Ovary (tissue), 3 donors: Measurements from ENCODE around the gene ROBO4.

Source experiments
- CTCF ChIP-seq, 3 donors: fragments of 450-650 bp in 2 of 3; fragments of 200-600 bp in 1 of 3; IDR thresholded peaks; one replicate each; pipeline versions ENCODE4 v1.5.1 to v1.8.0; 2016 to 2022; ENCODE audit warnings: antibody characterized with exemption in 3 of 3, mild to moderate bottlenecking in 1 of 3
- EP300 ChIP-seq: sonication (generic); formaldehyde crosslinking; IDR thresholded peaks from one replicate; pipeline ENCODE4 v1.6.1; 2017; ENCODE audit warnings: antibody characterized with exemption
- POLR2A ChIP-seq: fragments of 450-650 bp; IDR thresholded peaks from one replicate; pipeline ENCODE4 v1.6.1; 2017; ENCODE audit warnings: antibody characterized with exemption, mild to moderate bottlenecking, moderate library complexity
- donor health status: DM: no; HTN: no; CAD: no.

GRCh38 chr11:124896071-124896750 lies 1.5 kb downstream of the ROBO4 start:
- no peak for TF ChIP-seq CTCF (IDR thresholded peaks at IDR 0.05)
- TF ChIP-seq POLR2A: no peak
- no peak for TF ChIP-seq EP300
